HUES6 (cell line): ENCODE measurements around the gene PRRT1.
"Not testable (repeated sequence)": the region's sequence is repeated elsewhere in the genome, so short reads cannot be mapped to it uniquely, and the experiment has no call there.

Experiments used
- H3K27ac ChIP-seq: 2 replicates; pipeline ENCODE4 v1.7.0; 2013; ENCODE audit warnings: low read depth, mild to moderate bottlenecking, low read length, inconsistent platforms
- H3K27me3 ChIP-seq: 2 replicates; pipeline ENCODE4 v1.6.1; 2013; ENCODE audit warnings: low read length; ENCODE audit not compliant: control insufficient read depth, insufficient read depth
- H3K36me3 ChIP-seq: 2 replicates; pipeline ENCODE4 v1.6.1; 2013; ENCODE audit warnings: low read length; ENCODE audit not compliant: control insufficient read depth, insufficient read depth
- H3K4me1 ChIP-seq: 2 replicates; pipeline ENCODE4 v1.6.1; 2013; ENCODE audit warnings: low read length; ENCODE audit not compliant: control insufficient read depth, insufficient read depth
- H3K4me3 ChIP-seq: 2 replicates; pipeline ENCODE4 v1.5.1; 2013; ENCODE audit warnings: low read depth, low read length
- H3K9ac ChIP-seq: one replicate; pipeline ENCODE4 v1.6.1; 2013; ENCODE audit warnings: mild to moderate bottlenecking, low read length
- H3K9me3 ChIP-seq: 2 replicates; pipeline ENCODE4 v1.6.1; 2013; ENCODE audit warnings: low read depth, low read length; ENCODE audit not compliant: control insufficient read depth, insufficient read depth

Gene PRRT1

DNA sequence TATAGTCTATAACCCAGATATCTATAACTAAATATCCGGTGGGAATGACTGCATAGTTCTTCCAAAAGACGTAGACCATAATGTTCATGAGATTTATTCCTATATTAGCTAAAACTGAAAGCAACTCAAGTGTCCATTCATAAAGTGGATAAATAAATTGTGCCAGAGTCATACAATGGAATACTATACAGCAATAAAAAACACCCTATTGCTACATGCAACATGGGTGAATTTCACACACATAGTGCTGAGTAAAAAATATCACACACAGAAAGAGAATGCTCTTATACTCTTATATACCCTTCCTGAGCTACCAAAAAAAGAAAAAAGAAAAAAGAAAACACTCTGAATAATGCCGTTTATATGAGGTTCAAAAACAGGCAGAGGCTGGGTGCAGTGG, 49.5 kb downstream of the PRRT1 start:
- Histone ChIP-seq H3K4me1 (no peaks in the 10 kb centered on the region), H3K9ac (no peak overlapping the region), H3K9me3 (no peaks in the 10 kb centered on the region), H3K4me3 (no peak overlapping the region), H3K36me3 (no peaks in the 10 kb centered on the region), H3K27ac (no peak overlapping the region), H3K27me3 (peaks cover 23% of the 10 kb centered on the region)

DNA sequence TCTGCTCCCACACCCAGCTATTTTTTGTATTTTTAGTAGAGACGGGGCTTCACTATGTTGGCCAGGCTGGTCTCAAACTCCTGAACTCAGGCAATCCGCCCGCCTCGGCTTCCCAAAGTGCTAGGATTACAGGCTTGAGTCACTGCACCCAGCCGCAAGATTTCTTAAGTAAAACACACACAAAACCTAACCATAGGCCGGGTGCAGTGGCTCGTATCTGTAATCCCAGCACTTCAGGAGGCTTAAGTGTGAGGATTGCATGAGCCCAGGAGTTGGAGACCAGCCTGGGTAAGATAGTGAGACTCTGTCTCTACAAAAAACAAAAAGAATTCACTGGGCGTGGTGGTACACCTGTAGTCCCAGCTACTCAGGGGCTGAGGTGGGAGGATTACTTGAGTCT, 51.5 kb downstream of the PRRT1 start:
- peaks cover 37% of the 10 kb centered on the region for H3K27me3 ChIP-seq
- H3K9ac ChIP-seq, H3K9me3 ChIP-seq, H3K36me3 ChIP-seq, H3K27ac ChIP-seq, H3K4me3 ChIP-seq, H3K4me1 ChIP-seq: not testable (repeated sequence)
